Mucosa of descending colon (tissue), 3 donors: ENCODE data around the gene MYBPC2. TPM values are rescaled to one million over a fixed set of nuclear protein-coding genes. Genes with fewer than 3 reads are reported as not detected.

ENCODE experiments used
- ATAC-seq: fragments of 200-7000 bp; cut with Tn5 transposase; one replicate; pipeline ENCODE4 v1.9.1; 2020; ENCODE audit warnings: mild to moderate bottlenecking, moderate library complexity
- DNase-seq, 3 donors: peaks; one replicate each; pipeline ENCODE4 v3.0.0-alpha.2; 2020
- H3K36me3 ChIP-seq: fragments of 200-600 bp; one replicate; pipeline ENCODE4 v1.8.0; 2021; ENCODE audit warnings: low read depth, mild to moderate bottlenecking
- H3K4me1 ChIP-seq: fragments of 200-600 bp; one replicate; pipeline ENCODE4 v1.8.0; 2021; ENCODE audit warnings: low read depth, mild to moderate bottlenecking
- H3K4me3 ChIP-seq: fragments of 200-600 bp; one replicate; pipeline ENCODE4 v1.8.0; 2021; ENCODE audit warnings: mild to moderate bottlenecking
- H3K9me3 ChIP-seq: fragments of 200-600 bp; one replicate; pipeline ENCODE4 v1.8.0; 2021; ENCODE audit warnings: mild to moderate bottlenecking
- CTCF ChIP-seq: fragments of 200-600 bp; IDR thresholded peaks from one replicate; pipeline ENCODE4 v1.8.0; 2022; ENCODE audit warnings: antibody characterized with exemption, mild to moderate bottlenecking
- intact Hi-C, 2 donors: fragments of 100-400 bp; cut with DNase I in 1 of 2; cut with micrococcal nuclease in 1 of 2; formaldehyde crosslinking; loops; one replicate each; pipeline versions ENCODE4 v1.11.0 to v1.11.1; 2022; cut with DNase I, micrococcal nuclease
- total RNA-seq, 3 donors: library from RNA; stranded (reverse); fragmentation: NEBNext Ultra II Directional in 2 of 3; extraction: Animal tissue kit (Norgen Biotek cat#: 25700) in 2 of 3; gene quantifications; one replicate each; pipeline versions ENCODE4 v1.2.1 to v1.2.4, GENCODE V29; 2021 to 2023
- donor health status: DM: no; HTN: no; CAD: no; lungs with moderate emphysema.
- donor health status: DM: no; HTN: no; CAD: no.
- donor health status: DM: no; HTN: yes; CAD: no.

MYBPC2 gene
- total RNA-seq, 3 donors from 2014 or later: 0.10 to 0.14 TPM; not detected in 1

GRCh38 chr19:50455992-50456391 is 23.3 kb downstream of the MYBPC2 start:
- Histone ChIP-seq H3K4me3 (no peak overlapping the region), H3K36me3 (no peaks in the 10 kb centered on the region), H3K9me3 (no peaks in the 10 kb centered on the region), H3K4me1 (no peaks in the 10 kb centered on the region)
- DNase-seq (no peak), ATAC-seq (no peak)
- intact Hi-C loops: no loop called here
- TF ChIP-seq CTCF: no peak

- Histone ChIP-seq H3K36me3 (no peaks in the 10 kb centered on the region), H3K4me1 (no peaks in the 10 kb centered on the region), H3K4me3 (no peak overlapping the region), H3K9me3 (no peaks in the 10 kb centered on the region)
- TF ChIP-seq CTCF: no peak
- intact Hi-C loops: no loop called here
- DNase-seq (no peak), ATAC-seq (no peak)
These were observed 24.6 kb downstream of the MYBPC2 start for GRCh38 chr19:50457300-50457699.

- intact Hi-C loops: no loop called here
These were observed 25.8 kb downstream of the MYBPC2 start for GRCh38 chr19:50458396-50459066.

GRCh38 chr19:50459067-50459456 is 26.4 kb downstream of the MYBPC2 start:
- Histone ChIP-seq H3K4me1 (no peaks in the 10 kb centered on the region), H3K9me3 (no peaks in the 10 kb centered on the region), H3K4me3 (no peak overlapping the region), H3K36me3 (no peaks in the 10 kb centered on the region)
- DNase-seq (no peak), ATAC-seq (no peak)
- TF ChIP-seq CTCF: no peak
- intact Hi-C loops: no loop called here

More at GRCh38 chr19:50458396-50459066, 25.8 kb downstream of the MYBPC2 start:
- H3K4me3 ChIP-seq: no peak overlapping the region
- no peaks in the 10 kb centered on the region for H3K36me3 ChIP-seq
- DNase-seq (no peak), ATAC-seq (no peak)
- H3K9me3 ChIP-seq: no peaks in the 10 kb centered on the region
- TF ChIP-seq CTCF: no peak
- H3K4me1 ChIP-seq: no peaks in the 10 kb centered on the region

- DNase-seq (no peak), ATAC-seq (no peak)
- Histone ChIP-seq H3K9me3 (no peaks in the 10 kb centered on the region), H3K4me3 (no peak overlapping the region), H3K4me1 (no peaks in the 10 kb centered on the region), H3K36me3 (no peaks in the 10 kb centered on the region)
- no peak for TF ChIP-seq CTCF
- intact Hi-C loops: loop anchor here (5.0 to 10.0 kb wide), 2 partner anchors 92 to 95 kb away; partner anchors contain the start of gene NAPSA (in 2 of the 2)
These were observed 26.9 kb downstream of the MYBPC2 start for GRCh38 chr19:50459638-50460037.
